Hepatocyte (in vitro differentiated cells): ENCODE data around the gene CCDC93.

Experiments used
- CTCF ChIP-seq: fragments of 200-600 bp; sonication (generic); IDR thresholded peaks from 2 replicates; pipeline ENCODE4 v1.5.1; 2016; ENCODE audit warnings: antibody characterized with exemption, mild to moderate bottlenecking; ENCODE audit not compliant: poor library complexity
- EZH2 ChIP-seq: fragments of 200-600 bp; sonication (generic); IDR thresholded peaks from 2 replicates; pipeline ENCODE4 v1.6.1; 2016; ENCODE audit warnings: antibody characterized with exemption, mild to moderate bottlenecking, borderline replicate concordance

DNA sequence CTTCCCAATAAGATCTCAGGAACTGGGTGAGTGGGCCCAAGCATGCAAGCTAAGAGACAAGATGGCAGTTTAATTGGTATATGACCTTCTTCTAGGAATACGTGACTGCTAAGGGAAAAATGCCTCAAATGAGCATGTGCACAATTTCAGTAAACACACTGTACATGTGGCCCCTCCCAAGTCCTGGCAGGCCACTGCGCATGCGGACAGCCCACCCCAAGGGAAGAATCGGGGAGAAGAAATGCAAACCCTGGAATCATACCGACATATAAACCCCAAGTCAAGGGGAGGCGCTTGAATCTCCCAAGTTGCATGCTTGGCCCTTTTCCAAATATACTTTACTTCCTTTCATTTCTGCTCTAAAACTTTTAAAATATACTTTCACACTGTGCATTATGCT, 15.2 kb upstream of the CCDC93 start:
- no peak for TF ChIP-seq CTCF
- no peak for TF ChIP-seq EZH2
